ENCODE measurements around the gene HEATR5B. TPM values are rescaled to one million over a fixed set of nuclear protein-coding genes. Genes with fewer than 3 reads are reported as not detected.

Gene HEATR5B
- total and polyA plus RNA-seq, 2 donors (not counting 1 experiment from before 2014, with no cell fraction given), result 33.0 to 44.3 TPM

DNA sequence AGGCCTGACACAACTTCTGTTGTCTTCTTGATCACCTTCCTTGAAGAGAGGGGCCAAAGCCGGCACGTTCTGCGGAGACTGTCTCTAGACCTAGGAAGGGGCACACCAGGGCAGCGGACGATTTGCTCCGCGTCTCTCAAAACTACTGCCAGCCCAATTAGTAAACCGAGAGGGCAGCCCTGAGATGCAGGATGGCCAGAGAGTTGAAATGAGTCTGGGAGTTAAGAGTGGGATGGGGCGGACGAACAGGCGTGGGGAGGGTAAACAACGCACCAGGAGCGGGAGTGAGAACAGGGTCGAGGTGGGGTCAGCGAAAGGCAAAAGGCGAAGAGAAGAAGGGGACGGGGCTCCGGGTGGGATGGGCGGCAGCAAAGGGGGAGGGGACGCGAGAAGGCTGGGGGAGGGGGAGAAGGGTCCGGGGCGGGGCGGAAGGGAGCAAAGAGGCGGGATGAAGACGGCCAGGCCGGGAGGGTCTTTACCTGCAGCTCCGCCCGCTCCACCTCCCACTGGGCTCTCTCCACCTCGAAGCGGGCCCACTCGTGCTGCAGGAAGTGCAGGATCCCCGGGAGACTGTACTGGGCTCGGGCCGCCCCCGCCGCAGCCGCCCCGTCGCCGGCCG, 118.3 kb downstream of the HEATR5B start:
- no peaks in the 10 kb centered on the region for H3K9me3 ChIP-seq (ENCODE audit: control extremely low read depth in 1 of 3, control insufficient read depth in 2 of 3, insufficient read depth in 1 of 3, low read length in 2 of 3)
- no peaks in the 10 kb centered on the region for H3K27me3 ChIP-seq (replicated peaks in 1 of 4; ENCODE audit: control extremely low read depth in 1 of 4, control insufficient read depth in 3 of 4, insufficient read depth in 4 of 4, low read length in 3 of 4)
- TF ChIP-seq, protein P1, sequence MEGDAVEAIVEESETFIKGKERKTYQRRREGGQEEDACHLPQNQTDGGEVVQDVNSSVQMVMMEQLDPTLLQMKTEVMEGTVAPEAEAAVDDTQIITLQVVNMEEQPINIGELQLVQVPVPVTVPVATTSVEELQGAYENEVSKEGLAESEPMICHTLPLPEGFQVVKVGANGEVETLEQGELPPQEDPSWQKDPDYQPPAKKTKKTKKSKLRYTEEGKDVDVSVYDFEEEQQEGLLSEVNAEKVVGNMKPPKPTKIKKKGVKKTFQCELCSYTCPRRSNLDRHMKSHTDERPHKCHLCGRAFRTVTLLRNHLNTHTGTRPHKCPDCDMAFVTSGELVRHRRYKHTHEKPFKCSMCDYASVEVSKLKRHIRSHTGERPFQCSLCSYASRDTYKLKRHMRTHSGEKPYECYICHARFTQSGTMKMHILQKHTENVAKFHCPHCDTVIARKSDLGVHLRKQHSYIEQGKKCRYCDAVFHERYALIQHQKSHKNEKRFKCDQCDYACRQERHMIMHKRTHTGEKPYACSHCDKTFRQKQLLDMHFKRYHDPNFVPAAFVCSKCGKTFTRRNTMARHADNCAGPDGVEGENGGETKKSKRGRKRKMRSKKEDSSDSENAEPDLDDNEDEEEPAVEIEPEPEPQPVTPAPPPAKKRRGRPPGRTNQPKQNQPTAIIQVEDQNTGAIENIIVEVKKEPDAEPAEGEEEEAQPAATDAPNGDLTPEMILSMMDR (IDR thresholded peaks at IDR 0.05), result no peak
- no peak for TF ChIP-seq EZH2 (IDR thresholded peaks at IDR 0.05; ENCODE audit: borderline replicate concordance, insufficient read depth, low read depth, low read length, poor library complexity, severe bottlenecking)
- ATAC-seq (ENCODE audit: low read depth) (peak; percentile 9), DNase-seq (peak; percentile 46)
- ChIA-PET POLR2A (interaction anchor here (0.5 to 1.5 kb wide), 2 partner anchors 47 to 162 kb away, joined by 3 to 7 read pairs; no protein-coding TSS in a partner anchor), CTCF (no interaction called here)
- H3K27ac Mint-ChIP-seq, result peak overlapping the region; percentile 93
- intact Hi-C loops (cut with micrococcal nuclease), result loop anchor here (1.0 to 10.0 kb wide), 11 partner anchors 47 to 1809 kb away; partner anchors contain the start of genes ATL2, CDC42EP3, CEBPZ and CEBPZOS
- peaks cover 31% of the 10 kb centered on the region for H4K20me1 ChIP-seq (ENCODE audit: control insufficient read depth, insufficient read depth, low read length, poor library complexity, severe bottlenecking)
- H3K4me1 ChIP-seq (ENCODE audit: control insufficient read depth in 2 of 2, insufficient read depth in 2 of 2, low read length in 2 of 2), result peaks cover 21 to 23% of the 10 kb centered on the region in 2 donors
- H3K4me3 Mint-ChIP-seq, result peak overlapping the region; percentile 99
- H3K79me2 ChIP-seq (ENCODE audit: control insufficient read depth, insufficient read depth, low read length), result peaks cover 54% of the 10 kb centered on the region
- peak overlapping the region; percentile 96 for H3K4me2 ChIP-seq (replicated peaks; ENCODE audit: low read depth, low read length, poor library complexity, severe bottlenecking)
- H3K9ac ChIP-seq (ENCODE audit: low read length), result peak overlapping the region; percentile 83
- peak overlapping the region; percentile 15 to 73 for H3K27ac ChIP-seq (ENCODE audit: low read length in 2 of 2)
- H3K36me3 ChIP-seq (replicated peaks in 1 of 2; ENCODE audit: control extremely low read depth in 1 of 2, control insufficient read depth in 1 of 2, extremely low read depth in 1 of 2, insufficient read depth in 2 of 2, low read length in 1 of 2), result no peaks in the 10 kb centered on the region
- H3K4me1 Mint-ChIP-seq, result peaks cover 37% of the 10 kb centered on the region
- no peaks in the 10 kb centered on the region for H3K27me3 Mint-ChIP-seq
- no peaks in the 10 kb centered on the region for H3K9me3 Mint-ChIP-seq (ENCODE audit: insufficient read depth)
- peak overlapping the region; percentile 86 for H2AFZ ChIP-seq (ENCODE audit: insufficient read depth, low read depth, low read length, poor library complexity, severe bottlenecking)
- WGBS (ENCODE audit: insufficient coverage), result 0% methylated on average over 41 of the region's 42 CpGs
- H3K4me3 ChIP-seq (ENCODE audit: control extremely low read depth in 1 of 5, extremely low read depth in 1 of 5, insufficient read depth in 1 of 5, low read depth in 2 of 5, low read length in 4 of 5), result peak overlapping the region; percentile 43 to 90 (median 69)

DNA sequence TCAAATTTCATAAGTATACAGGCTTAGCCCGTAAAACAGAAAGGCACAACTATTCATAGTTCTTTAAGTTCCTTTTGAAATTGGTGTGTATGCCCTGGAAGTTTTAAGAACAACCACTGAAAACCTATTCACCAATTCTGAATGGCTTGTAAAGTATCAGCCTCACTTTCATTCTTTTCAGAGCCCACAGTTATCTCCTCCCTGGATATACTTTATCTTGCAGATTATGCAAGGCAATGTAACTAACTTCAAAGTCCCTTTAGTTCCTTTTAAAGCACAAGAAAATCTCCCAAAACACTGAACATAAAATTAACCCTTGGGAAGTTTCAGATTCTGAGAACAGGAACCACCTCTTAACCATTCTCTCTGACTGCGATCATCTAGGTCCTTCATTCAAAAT, 119.0 kb downstream of the HEATR5B start:
- Histone ChIP-seq H3K79me2 (ENCODE audit: control insufficient read depth, insufficient read depth, low read length) (peaks cover 61% of the 10 kb centered on the region), H3K4me3 (ENCODE audit: control extremely low read depth in 1 of 5, extremely low read depth in 1 of 5, insufficient read depth in 1 of 5, low read depth in 2 of 5, low read length in 4 of 5) (peak overlapping the region; percentile 43 to 90 (median 69))
- CTCF ChIA-PET, result no interaction called here

More for the DNA sequence above, 119.0 kb downstream of the HEATR5B start:
- Histone ChIP-seq H3K9me3 (ENCODE audit: control extremely low read depth in 1 of 3, control insufficient read depth in 2 of 3, insufficient read depth in 1 of 3, low read length in 2 of 3) (no peaks in the 10 kb centered on the region), H3K27me3 (replicated peaks in 1 of 4; ENCODE audit: control extremely low read depth in 1 of 4, control insufficient read depth in 3 of 4, insufficient read depth in 4 of 4, low read length in 3 of 4) (no peaks in the 10 kb centered on the region), H2AFZ (ENCODE audit: insufficient read depth, low read depth, low read length, poor library complexity, severe bottlenecking) (peak overlapping the region; percentile 86), H3K27ac (ENCODE audit: low read length in 2 of 2) (peak overlapping the region in 1 of 2 donors; percentile 73), H3K9ac (ENCODE audit: low read length) (peak overlapping the region; percentile 83), H4K20me1 (ENCODE audit: control insufficient read depth, insufficient read depth, low read length, poor library complexity, severe bottlenecking) (peaks cover 33% of the 10 kb centered on the region), H3K36me3 (replicated peaks in 1 of 2; ENCODE audit: control extremely low read depth in 1 of 2, control insufficient read depth in 1 of 2, extremely low read depth in 1 of 2, insufficient read depth in 2 of 2, low read length in 1 of 2) (peaks cover 0 to 1% of the 10 kb centered on the region in 2 experiments), H3K4me1 (ENCODE audit: control insufficient read depth in 2 of 2, insufficient read depth in 2 of 2, low read length in 2 of 2) (peaks cover 21 to 23% of the 10 kb centered on the region in 2 donors), H3K4me2 (replicated peaks; ENCODE audit: low read depth, low read length, poor library complexity, severe bottlenecking) (peak overlapping the region; percentile 96)
- DNase-seq (no peak), ATAC-seq (ENCODE audit: low read depth) (no peak)
- Mint-ChIP-seq H3K27me3 (no peaks in the 10 kb centered on the region), H3K27ac (peak overlapping the region; percentile 93), H3K9me3 (ENCODE audit: insufficient read depth) (no peaks in the 10 kb centered on the region), H3K4me1 (peaks cover 40% of the 10 kb centered on the region), H3K4me3 (peak overlapping the region; percentile 99)
- intact Hi-C loops (cut with micrococcal nuclease), result loop anchor here (5.0 to 10.0 kb wide), 6 partner anchors 267 to 1810 kb away; partner anchors contain the start of genes ATL2, CDC42EP3, CEBPZ and GEMIN6
- POLR2A ChIA-PET, result no interaction called here
- TF ChIP-seq, protein P1 (IDR thresholded peaks at IDR 0.05), result no peak
- TF ChIP-seq EZH2 (IDR thresholded peaks at IDR 0.05; ENCODE audit: borderline replicate concordance, insufficient read depth, low read depth, low read length, poor library complexity, severe bottlenecking), result no peak
- WGBS (ENCODE audit: insufficient coverage), result no CpG with 5 or more reads among the region's 2 CpGs
